Measurements from ENCODE around the gene SLC7A8. TPM values are rescaled to one million over a fixed set of nuclear protein-coding genes. Genes with fewer than 3 reads are reported as not detected.

SLC7A8 gene
- polyA plus RNA-seq, 3 donors = 75.9 to 120 (median 82.9) TPM

- DNase-seq (ENCODE audit: extremely low read depth in 1 of 11, low read depth in 9 of 11, low spot score in 4 of 11) = no peak
Measured at GRCh38 chr14:23091294-23092225, 91.9 kb downstream of the SLC7A8 start.

- DNase-seq (ENCODE audit: extremely low read depth in 1 of 11, low read depth in 9 of 11, low spot score in 4 of 11) = no peak
Measured at GRCh38 chr14:23090254-23090636, 93.2 kb downstream of the SLC7A8 start.

- no peak for DNase-seq (ENCODE audit: extremely low read depth in 1 of 11, low read depth in 9 of 11, low spot score in 4 of 11)
Measured at GRCh38 chr14:23089498-23090253, 93.8 kb downstream of the SLC7A8 start.

- DNase-seq (ENCODE audit: extremely low read depth in 1 of 11, low read depth in 9 of 11, low spot score in 4 of 11) = no peak
Measured at GRCh38 chr14:23086565-23086964, 96.9 kb downstream of the SLC7A8 start.

GRCh38 chr14:23085458-23085857 is 98.0 kb downstream of the SLC7A8 start:
- no peak for DNase-seq (ENCODE audit: extremely low read depth in 1 of 11, low read depth in 9 of 11, low spot score in 4 of 11)

GRCh38 chr14:23080474-23080873 is 103.0 kb downstream of the SLC7A8 start:
- DNase-seq (ENCODE audit: extremely low read depth in 1 of 11, low read depth in 9 of 11, low spot score in 4 of 11) = no peak

GRCh38 chr14:23079716-23080115 is 103.7 kb downstream of the SLC7A8 start:
- DNase-seq (ENCODE audit: extremely low read depth in 1 of 11, low read depth in 9 of 11, low spot score in 4 of 11) = no peak

GRCh38 chr14:23078692-23079116 is 104.8 kb downstream of the SLC7A8 start:
- DNase-seq (ENCODE audit: extremely low read depth in 1 of 11, low read depth in 9 of 11, low spot score in 4 of 11) = no peak

- no peak for DNase-seq (ENCODE audit: extremely low read depth in 1 of 11, low read depth in 9 of 11, low spot score in 4 of 11)
Measured at GRCh38 chr14:23077962-23078361, 105.5 kb downstream of the SLC7A8 start.

GRCh38 chr14:23076785-23077408 is 106.6 kb downstream of the SLC7A8 start:
- DNase-seq (ENCODE audit: extremely low read depth in 1 of 11, low read depth in 9 of 11, low spot score in 4 of 11) = no peak

Other genes with a start within 250 kb of the SLC7A8 start
- 10 to 100 TPM; 53.3 to 58.6 (median 57.0) TPM for gene HAUS4, start 226.6 kb downstream of the SLC7A8 start, polyA plus RNA-seq (ENCODE audit: insufficient read length in 3 of 3)
- 100 to 1,000 TPM in 1 of 3 donors, 10 to 100 TPM in 2; 80.7 to 100 (median 95.1) TPM for gene AJUBA, start 201.1 kb downstream of the SLC7A8 start, polyA plus RNA-seq (ENCODE audit: insufficient read length in 3 of 3)
- 10 to 100 TPM; 18.5 to 24.4 (median 19.0) TPM for gene C14orf93, start 173.5 kb downstream of the SLC7A8 start, polyA plus RNA-seq (ENCODE audit: insufficient read length in 3 of 3)
- gene PSMB5, start 148.8 kb downstream of the SLC7A8 start, polyA plus RNA-seq (ENCODE audit: insufficient read length in 3 of 3) = 100 to 1,000 TPM; 203 to 259 (median 237) TPM
- not detected for gene PSMB11, start 141.4 kb downstream of the SLC7A8 start, polyA plus RNA-seq (ENCODE audit: insufficient read length in 3 of 3)
- gene CDH24, start 126.1 kb downstream of the SLC7A8 start, polyA plus RNA-seq (ENCODE audit: insufficient read length in 3 of 3) = 10 to 100 TPM; 21.7 to 37.3 (median 29.0) TPM
- 100 to 1,000 TPM; 253 to 342 (median 271) TPM for gene ACIN1, start 88.5 kb downstream of the SLC7A8 start, polyA plus RNA-seq (ENCODE audit: insufficient read length in 3 of 3)
- 10 to 100 TPM; 68.8 to 88.5 (median 86.0) TPM for gene C14orf119, start 88.2 kb downstream of the SLC7A8 start, polyA plus RNA-seq (ENCODE audit: insufficient read length in 3 of 3)
- gene CIROP, start 78.7 kb downstream of the SLC7A8 start, polyA plus RNA-seq (ENCODE audit: insufficient read length in 3 of 3) = not detected
- under 1 TPM; 0.15 to 0.22 (median 0.16) TPM for gene CEBPE, start 64.4 kb downstream of the SLC7A8 start, polyA plus RNA-seq (ENCODE audit: insufficient read length in 3 of 3)
- 1 to 10 TPM; 1.0 to 1.8 (median 1.1) TPM for gene RNF212B, start 54.3 kb upstream of the SLC7A8 start, polyA plus RNA-seq (ENCODE audit: insufficient read length in 3 of 3)
- gene HOMEZ, start 102.5 kb upstream of the SLC7A8 start, polyA plus RNA-seq (ENCODE audit: insufficient read length in 3 of 3) = 10 to 100 TPM; 27.8 to 29.8 (median 27.9) TPM
- gene PPP1R3E, start 119.2 kb upstream of the SLC7A8 start, polyA plus RNA-seq (ENCODE audit: insufficient read length in 3 of 3) = 10 to 100 TPM; 23.1 to 37.8 (median 28.2) TPM
- 10 to 100 TPM; 41.3 to 49.8 (median 41.7) TPM for gene BCL2L2, start 123.2 kb upstream of the SLC7A8 start, polyA plus RNA-seq (ENCODE audit: insufficient read length in 3 of 3)
- 100 to 1,000 TPM; 274 to 348 (median 280) TPM for gene PABPN1, start 137.8 kb upstream of the SLC7A8 start, polyA plus RNA-seq (ENCODE audit: insufficient read length in 3 of 3)
- 10 to 100 TPM; 50.0 to 79.3 (median 58.6) TPM for gene SLC22A17, start 169.2 kb upstream of the SLC7A8 start, polyA plus RNA-seq (ENCODE audit: insufficient read length in 3 of 3)
- 10 to 100 TPM; 33.1 to 51.2 (median 46.6) TPM for gene EFS, start 181.5 kb upstream of the SLC7A8 start, polyA plus RNA-seq (ENCODE audit: insufficient read length in 3 of 3)
- gene IL25, start 189.1 kb upstream of the SLC7A8 start, polyA plus RNA-seq (ENCODE audit: insufficient read length in 3 of 3) = not detected
- 1 to 10 TPM; 1.5 to 2.8 (median 2.3) TPM for gene CMTM5, start 193.4 kb upstream of the SLC7A8 start, polyA plus RNA-seq (ENCODE audit: insufficient read length in 3 of 3)
- gene MYH6, start 224.6 kb upstream of the SLC7A8 start, polyA plus RNA-seq (ENCODE audit: insufficient read length in 3 of 3) = under 1 TPM; 0.11 to 0.23 (median 0.20) TPM

Data from renal cortex interstitium (tissue), 11 donors.